GM12878 (cell line): Measurements from ENCODE around the gene DST. TPM values are rescaled to one million over a fixed set of nuclear protein-coding genes. Genes with fewer than 3 reads are reported as not detected.
A peak's percentile ranks its signal among the peaks of the same experiment; 100 is the strongest.

Source experiments
- ATF7 ChIP-seq: fragments of 450-650 bp; IDR thresholded peaks from 2 replicates; pipeline ENCODE4 v1.6.1; 2016; ENCODE audit warnings: low read depth, mild to moderate bottlenecking
- BHLHE40 ChIP-seq, 2 experiments: fragments of 450-650 bp in 1 of 2; IDR thresholded peaks; 2 replicates each; pipeline ENCODE4 v1.6.1; 2011 to 2017; ENCODE audit warnings: low read depth in 2 of 2, borderline replicate concordance in 1 of 2, improper control_type of control experiment in 1 of 2, low read length in 1 of 2, mild to moderate bottlenecking in 1 of 2
- NBN ChIP-seq: fragments of 450-650 bp; IDR thresholded peaks from 2 replicates; pipeline ENCODE4 v1.6.1; 2016
- NFXL1 ChIP-seq: fragments of 450-650 bp; IDR thresholded peaks from 2 replicates; pipeline ENCODE4 v1.6.1; 2017; ENCODE audit warnings: antibody characterized with exemption, mild to moderate bottlenecking, borderline replicate concordance
- POLR2AphosphoS2 ChIP-seq: IDR thresholded peaks from 2 replicates; pipeline ENCODE4 v1.6.1; 2011; ENCODE audit warnings: low read depth, mild to moderate bottlenecking, low read length, improper control_type of control experiment, moderate library complexity
- RUNX3 ChIP-seq: IDR thresholded peaks from 2 replicates; pipeline ENCODE4 v1.6.1; 2012; ENCODE audit warnings: low read length, inconsistent platforms
- SP1 ChIP-seq: IDR thresholded peaks from one replicate; pipeline ENCODE4 v1.6.1; 2011; ENCODE audit warnings: low read depth, low read length
- YY1 ChIP-seq: IDR thresholded peaks from 2 replicates; pipeline ENCODE4 v1.6.1; 2011; ENCODE audit warnings: low read depth, mild to moderate bottlenecking, low read length
- ZNF384 ChIP-seq: IDR thresholded peaks from 2 replicates; pipeline ENCODE4 v1.6.1; 2012; ENCODE audit warnings: low read depth, mild to moderate bottlenecking, low read length, improper control_type of control experiment, borderline replicate concordance
- polyA plus RNA-seq, 11 experiments: library from polyadenylated mRNA; depleted of rRNA in 4 of 11; unstranded in 6 of 11; stranded (reverse) in 5 of 11; fragments of >200 nt; fragmentation: Nextera tagmentation in 4 of 11; fragmentation: Illumina TruSeq in 1 of 11; extraction: Ambion mirVana in 4 of 11; extraction: Trizol in 1 of 11; gene quantifications; 1 replicate in 1 of 11; 2 replicates in 10 of 11; pipeline versions ENCODE4 v1.2.1 to v1.2.3, GENCODE V29; 2011 to 2016; ENCODE audit warnings: inconsistent platforms in 2 of 11, missing spikeins in 2 of 11, low read depth in 1 of 11
- total RNA-seq, 4 experiments: library from RNA; depleted of rRNA in 3 of 4; stranded (reverse); fragments of >200 nt in 3 of 4; fragmentation: Illumina TruSeq in 1 of 4; extraction: Trizol in 1 of 4; gene quantifications; 2 replicates each; pipeline versions ENCODE4 v1.2.1 to v1.2.3, GENCODE V29; 2013 to 2021
- TF ChIP-seq, protein P1 (sequence below): fragments of 450-650 bp; IDR thresholded peaks from 2 replicates; pipeline ENCODE4 v1.6.1; 2017; ENCODE audit warnings: mild to moderate bottlenecking, low read depth, inconsistent platforms; ENCODE audit not compliant: poor library complexity, severe bottlenecking
- TF ChIP-seq, protein P2 (sequence below): IDR thresholded peaks from 2 replicates; pipeline ENCODE4 v1.6.1; 2012; ENCODE audit warnings: low read length, inconsistent platforms

Gene DST
- total and polyA plus RNA-seq, 10 of the 15 experiments (the other 5 are each of a cell fraction or from before 2014, with no cell fraction given) = 32.1 to 156 (median 75.0) TPM

DNA sequence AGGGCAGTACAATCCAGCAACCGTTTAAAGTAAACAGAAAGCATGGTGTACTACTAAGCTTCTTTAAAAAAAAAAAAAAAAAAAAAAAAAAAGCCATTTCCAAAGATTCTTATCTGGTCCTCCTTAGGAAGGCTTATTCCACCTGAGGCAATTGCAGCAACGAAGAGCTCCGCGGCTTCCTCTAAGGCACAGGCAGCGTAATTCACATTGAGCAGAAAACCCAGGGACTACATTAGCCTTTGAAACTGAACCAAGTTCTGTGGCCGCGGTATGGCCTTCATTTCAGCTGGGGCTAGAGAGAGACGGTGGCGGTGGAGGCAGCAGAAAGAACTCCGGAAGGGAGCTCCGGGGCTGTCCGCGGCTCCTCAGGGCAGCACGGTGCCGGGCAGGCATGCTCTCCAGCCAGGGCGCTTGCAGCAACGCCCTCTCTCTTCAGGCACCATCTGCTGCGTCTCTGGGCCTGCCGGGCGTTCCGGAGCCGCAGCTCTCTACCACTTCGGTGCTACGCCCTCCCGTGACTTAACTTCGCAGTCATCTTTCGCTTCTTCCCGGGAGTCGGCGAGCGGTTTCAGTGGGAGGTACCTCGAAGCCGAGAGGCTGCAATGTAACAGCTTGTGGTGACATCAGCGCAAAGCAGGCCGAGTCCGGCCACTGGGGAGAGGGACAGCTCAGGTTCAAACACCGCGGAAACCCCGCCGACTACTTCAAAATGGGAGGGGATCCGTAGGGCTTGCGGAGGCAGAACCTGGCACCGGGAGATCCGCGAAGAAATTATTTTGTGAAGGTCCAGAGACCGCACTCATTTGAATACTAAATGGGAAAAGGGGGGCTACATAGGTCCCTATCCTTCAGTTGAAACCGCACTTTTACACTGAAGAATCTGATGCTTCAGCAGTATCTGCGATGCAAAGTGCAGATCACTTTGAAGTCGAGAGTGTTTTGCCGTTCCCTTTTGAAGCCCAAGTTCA is 100.0 kb downstream of the DST start (continued):
- peak; percentile 47; the same call in 1 of the 2 replicates for TF ChIP-seq YY1
- no peak for TF ChIP-seq NFXL1
- TF ChIP-seq SP1 = peak; percentile 15
- TF ChIP-seq NBN = peak; percentile 89
- TF ChIP-seq, protein P1, sequence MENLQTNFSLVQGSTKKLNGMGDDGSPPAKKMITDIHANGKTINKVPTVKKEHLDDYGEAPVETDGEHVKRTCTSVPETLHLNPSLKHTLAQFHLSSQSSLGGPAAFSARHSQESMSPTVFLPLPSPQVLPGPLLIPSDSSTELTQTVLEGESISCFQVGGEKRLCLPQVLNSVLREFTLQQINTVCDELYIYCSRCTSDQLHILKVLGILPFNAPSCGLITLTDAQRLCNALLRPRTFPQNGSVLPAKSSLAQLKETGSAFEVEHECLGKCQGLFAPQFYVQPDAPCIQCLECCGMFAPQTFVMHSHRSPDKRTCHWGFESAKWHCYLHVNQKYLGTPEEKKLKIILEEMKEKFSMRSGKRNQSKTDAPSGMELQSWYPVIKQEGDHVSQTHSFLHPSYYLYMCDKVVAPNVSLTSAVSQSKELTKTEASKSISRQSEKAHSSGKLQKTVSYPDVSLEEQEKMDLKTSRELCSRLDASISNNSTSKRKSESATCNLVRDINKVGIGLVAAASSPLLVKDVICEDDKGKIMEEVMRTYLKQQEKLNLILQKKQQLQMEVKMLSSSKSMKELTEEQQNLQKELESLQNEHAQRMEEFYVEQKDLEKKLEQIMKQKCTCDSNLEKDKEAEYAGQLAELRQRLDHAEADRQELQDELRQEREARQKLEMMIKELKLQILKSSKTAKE = no peak
- peak; percentile 93 to 95 for TF ChIP-seq BHLHE40 (IDR thresholded peaks at IDR 0.05; ENCODE audit: borderline replicate concordance in 1 of 2, low read depth in 2 of 2, low read length in 1 of 2)
- TF ChIP-seq, protein P2, sequence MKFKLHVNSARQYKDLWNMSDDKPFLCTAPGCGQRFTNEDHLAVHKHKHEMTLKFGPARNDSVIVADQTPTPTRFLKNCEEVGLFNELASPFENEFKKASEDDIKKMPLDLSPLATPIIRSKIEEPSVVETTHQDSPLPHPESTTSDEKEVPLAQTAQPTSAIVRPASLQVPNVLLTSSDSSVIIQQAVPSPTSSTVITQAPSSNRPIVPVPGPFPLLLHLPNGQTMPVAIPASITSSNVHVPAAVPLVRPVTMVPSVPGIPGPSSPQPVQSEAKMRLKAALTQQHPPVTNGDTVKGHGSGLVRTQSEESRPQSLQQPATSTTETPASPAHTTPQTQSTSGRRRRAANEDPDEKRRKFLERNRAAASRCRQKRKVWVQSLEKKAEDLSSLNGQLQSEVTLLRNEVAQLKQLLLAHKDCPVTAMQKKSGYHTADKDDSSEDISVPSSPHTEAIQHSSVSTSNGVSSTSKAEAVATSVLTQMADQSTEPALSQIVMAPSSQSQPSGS = 0 out of 2 replicates have a peak, but pooled peaks have one; percentile 32
- peak; percentile 54 for TF ChIP-seq RUNX3
- peak; percentile 57 for TF ChIP-seq ZNF384
- TF ChIP-seq POLR2AphosphoS2 = 0 out of 2 replicates have a peak, but pooled peaks have one; percentile 50
- TF ChIP-seq ATF7 = peak; percentile 93
